Esophagus (tissue), 2 donors: ENCODE results near the gene KRT72. TPM values are rescaled to one million over a fixed set of nuclear protein-coding genes. Genes with fewer than 3 reads are reported as not detected.

ENCODE experiments used
- H3K27ac ChIP-seq, 2 donors: one replicate each; pipeline ENCODE4 v1.5.1; 2013; ENCODE audit warnings: low read depth in 2 of 2, mild to moderate bottlenecking in 2 of 2, inconsistent platforms in 1 of 2, low read length in 1 of 2, moderate library complexity in 1 of 2
- H3K27me3 ChIP-seq, 2 donors: one replicate each; pipeline ENCODE4 v1.6.1; 2013; ENCODE audit warnings: low read length in 2 of 2, control low read depth in 1 of 2, mild to moderate bottlenecking in 1 of 2; ENCODE audit not compliant: insufficient read depth in 2 of 2, control insufficient read depth in 1 of 2
- H3K36me3 ChIP-seq, 2 donors: one replicate each; pipeline ENCODE4 v1.6.1; 2013; ENCODE audit warnings: low read length in 1 of 2; ENCODE audit not compliant: control insufficient read depth in 2 of 2, insufficient read depth in 2 of 2
- H3K4me1 ChIP-seq, 2 donors: one replicate each; pipeline ENCODE4 v1.6.1; 2013; ENCODE audit warnings: low read length in 1 of 2; ENCODE audit not compliant: control insufficient read depth in 2 of 2, insufficient read depth in 2 of 2
- H3K4me3 ChIP-seq, 2 donors: one replicate each; pipeline ENCODE4 v1.5.1; 2013; ENCODE audit warnings: low read length in 2 of 2, mild to moderate bottlenecking in 2 of 2, low read depth in 1 of 2, moderate library complexity in 1 of 2
- H3K9me3 ChIP-seq, 2 donors: one replicate each; pipeline ENCODE4 v1.6.1; 2013; ENCODE audit warnings: mild to moderate bottlenecking in 2 of 2, low read depth in 1 of 2, low read length in 1 of 2, moderate library complexity in 1 of 2; ENCODE audit not compliant: control insufficient read depth in 2 of 2, insufficient read depth in 1 of 2
- WGBS, 2 donors: extraction: QIAGEN DNeasy Blood & Tissue Kit; methylation state at CpG; one replicate each; pipeline ENCODE4 v1.1.7; 2013; 5-methylcytosine and 5-hydroxymethylcytosine counted together
- polyA plus RNA-seq, 2 donors: library from polyadenylated mRNA; stranded (reverse); fragments of 200-250 nt; gene quantifications; one replicate each; pipeline ENCODE4 v1.2.3, GENCODE V29; 2013
- donor health status: healthy with polysubstance abuse.
- donor health status: Bipolar disorder and iron deficiency.

Gene KRT72
- polyA plus RNA-seq, 2 donors, result not detected

GRCh38 chr12:52631264-52631663, 30.0 kb upstream of the KRT72 start:
- 58 to 76% methylated on average over 4 of the region's 4 CpGs for WGBS, 2 donors
- Histone ChIP-seq H3K36me3 (no peaks in the 10 kb centered on the region), H3K4me3 (no peak overlapping the region), H3K27ac (no peak overlapping the region), H3K4me1 (peaks cover 0 to 6% of the 10 kb centered on the region in 2 donors), H3K27me3 (no peaks in the 10 kb centered on the region), H3K9me3 (no peaks in the 10 kb centered on the region)

GRCh38 chr12:52630599-52631200, 29.4 kb upstream of the KRT72 start:
- WGBS, 2 donors, result 69 to 78% methylated on average over 4 of the region's 4 CpGs

DNA sequence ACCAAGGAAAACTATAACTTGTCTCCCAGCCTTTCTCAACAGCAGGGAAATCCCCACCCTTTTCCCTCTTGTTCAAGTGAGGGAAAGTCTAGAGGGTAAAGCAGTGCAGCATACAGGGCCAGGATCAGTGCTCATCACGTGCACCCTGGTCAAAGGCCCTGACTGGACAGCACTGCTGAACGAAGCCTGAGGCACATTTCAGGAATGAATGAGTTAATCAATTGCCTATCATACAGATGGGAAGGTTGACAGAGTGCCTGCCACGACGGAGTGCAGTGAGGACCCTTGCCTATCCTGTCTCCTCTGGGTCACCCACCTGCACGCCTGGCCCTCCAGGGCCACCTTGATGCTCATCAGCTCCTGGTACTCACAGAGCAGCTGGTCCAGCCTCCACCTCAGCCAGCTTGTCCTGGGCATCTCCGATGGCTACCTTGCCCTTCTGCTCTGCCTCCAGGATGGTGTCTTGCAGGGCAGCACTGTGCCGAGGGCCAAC, 28.8 kb upstream of the KRT72 start:
- no peak overlapping the region for H3K4me3 ChIP-seq
- no peaks in the 10 kb centered on the region for H3K36me3 ChIP-seq
- H3K9me3 ChIP-seq, result no peaks in the 10 kb centered on the region
- H3K4me1 ChIP-seq, result peaks cover 0 to 6% of the 10 kb centered on the region in 2 donors
- no peaks in the 10 kb centered on the region for H3K27me3 ChIP-seq
- no peak overlapping the region for H3K27ac ChIP-seq
- WGBS, 2 donors, result 73 to 77% methylated on average over 7 of the region's 7 CpGs

More at GRCh38 chr12:52630599-52631200, 29.4 kb upstream of the KRT72 start:
- Histone ChIP-seq H3K27me3 (no peaks in the 10 kb centered on the region), H3K27ac (no peak overlapping the region), H3K36me3 (no peaks in the 10 kb centered on the region), H3K9me3 (no peaks in the 10 kb centered on the region), H3K4me1 (peaks cover 0 to 6% of the 10 kb centered on the region in 2 donors), H3K4me3 (no peak overlapping the region)

DNA sequence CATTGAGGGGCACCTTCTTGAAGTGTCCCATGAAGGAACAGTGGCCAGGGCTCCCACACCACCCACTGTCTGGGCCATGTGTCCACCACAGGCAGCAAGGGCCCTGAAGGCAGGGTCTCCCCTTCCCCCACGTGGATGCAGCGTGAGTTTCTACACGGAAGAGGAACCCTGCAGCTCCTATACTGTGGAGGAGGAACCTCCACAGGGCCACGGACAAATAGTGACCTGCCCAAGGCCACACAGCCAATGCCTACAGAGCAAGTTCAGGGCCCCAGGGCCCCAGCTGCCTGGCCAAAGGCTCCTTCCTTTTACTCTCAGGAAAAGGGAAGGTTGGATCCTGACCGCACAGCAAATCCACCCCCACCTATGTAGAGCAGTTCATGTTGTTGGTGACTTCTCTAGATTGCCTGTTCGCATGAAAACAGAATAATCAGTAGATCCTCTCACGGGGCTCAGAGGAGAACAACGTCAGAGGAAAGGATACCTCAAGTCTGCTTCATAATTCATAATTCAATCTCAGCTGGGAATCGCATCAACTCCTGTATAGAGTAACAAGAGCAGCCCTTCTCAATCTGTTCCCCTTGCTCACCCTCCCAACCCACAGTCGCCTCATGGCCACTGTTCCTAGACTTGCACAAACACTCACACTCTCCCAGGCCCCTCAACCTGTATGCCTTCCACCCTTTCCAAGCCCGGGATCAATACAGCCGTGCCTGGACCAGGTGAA, 28.2 kb upstream of the KRT72 start:
- WGBS, 2 donors, result 81 to 85% methylated on average over 12 of the region's 12 CpGs
- peaks cover 0 to 5% of the 10 kb centered on the region in 2 donors for H3K4me1 ChIP-seq
- no peaks in the 10 kb centered on the region for H3K9me3 ChIP-seq
- H3K27ac ChIP-seq, result no peak overlapping the region
- no peak overlapping the region for H3K4me3 ChIP-seq
- H3K27me3 ChIP-seq, result no peaks in the 10 kb centered on the region
- H3K36me3 ChIP-seq, result no peaks in the 10 kb centered on the region

DNA sequence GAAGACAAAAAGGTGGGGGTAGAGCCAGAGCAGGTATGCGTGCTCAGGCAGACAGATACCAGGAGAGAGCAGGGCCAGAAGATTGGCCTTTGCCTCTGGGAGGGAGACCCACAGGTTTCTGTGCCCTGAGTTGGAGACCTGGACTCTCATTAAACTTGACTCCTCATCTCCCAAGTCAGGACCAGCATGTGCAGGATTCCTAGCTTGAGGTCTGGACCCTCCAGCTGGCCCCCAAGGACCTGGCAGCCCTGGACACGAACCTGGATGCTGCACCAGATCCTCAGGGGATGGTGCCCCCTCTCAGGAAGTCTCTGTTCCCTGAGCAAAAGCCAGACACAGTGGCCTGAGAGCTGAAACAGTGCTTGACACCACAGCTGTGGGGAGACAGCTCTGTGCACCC, 27.6 kb upstream of the KRT72 start:
- Histone ChIP-seq H3K36me3 (no peaks in the 10 kb centered on the region), H3K27ac (no peak overlapping the region), H3K4me3 (no peak overlapping the region), H3K9me3 (no peaks in the 10 kb centered on the region), H3K4me1 (no peaks in the 10 kb centered on the region), H3K27me3 (no peaks in the 10 kb centered on the region)
- WGBS, 2 donors, result 81 to 86% methylated on average over 2 of the region's 2 CpGs

GRCh38 chr12:52628111-52628507, 26.8 kb upstream of the KRT72 start:
- H3K27me3 ChIP-seq, result no peaks in the 10 kb centered on the region
- WGBS, 2 donors, result 81 to 86% methylated on average over 4 of the region's 4 CpGs
- no peaks in the 10 kb centered on the region for H3K4me1 ChIP-seq
- no peaks in the 10 kb centered on the region for H3K9me3 ChIP-seq
- no peak overlapping the region for H3K4me3 ChIP-seq
- no peaks in the 10 kb centered on the region for H3K36me3 ChIP-seq
- H3K27ac ChIP-seq, result no peak overlapping the region

DNA sequence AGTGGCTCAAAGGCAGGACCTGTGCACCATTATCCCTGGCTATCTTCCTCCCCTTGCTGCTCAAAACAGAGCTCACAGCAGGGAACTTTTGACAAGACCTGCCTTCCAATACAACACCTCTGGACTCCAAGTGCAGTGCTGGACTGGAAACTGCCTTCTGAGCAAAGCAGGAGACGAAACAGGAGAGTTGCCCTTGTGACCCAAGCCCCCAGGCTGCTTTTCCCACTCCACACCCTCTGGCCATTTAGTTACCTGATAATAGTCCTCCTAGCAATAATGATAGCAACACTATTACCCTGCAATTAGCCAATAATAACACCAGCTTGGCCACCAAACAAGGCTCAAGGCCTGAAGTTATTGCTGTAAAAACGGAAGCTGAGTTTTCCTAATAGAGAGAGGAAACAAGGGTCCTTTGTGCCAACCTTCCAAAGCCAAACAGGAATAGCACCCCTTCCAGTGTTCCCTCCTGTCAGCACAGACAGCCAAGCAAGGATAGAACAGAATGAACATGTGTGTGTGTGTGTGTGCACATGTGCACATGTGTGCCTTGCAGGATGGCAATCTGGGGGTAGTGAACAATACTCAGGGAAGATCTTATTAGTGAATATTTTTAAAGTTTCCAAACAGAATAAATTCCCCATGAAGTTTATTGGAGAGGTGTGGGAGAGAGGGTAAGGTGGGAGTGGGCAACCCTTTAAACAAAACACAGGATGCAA, 26.3 kb upstream of the KRT72 start:
- Histone ChIP-seq H3K4me1 (no peaks in the 10 kb centered on the region), H3K27me3 (no peaks in the 10 kb centered on the region), H3K9me3 (no peaks in the 10 kb centered on the region), H3K4me3 (no peak overlapping the region), H3K36me3 (no peaks in the 10 kb centered on the region), H3K27ac (no peak overlapping the region)
- WGBS, 2 donors, result 70 to 72% methylated on average over 2 of the region's 2 CpGs

- Histone ChIP-seq H3K36me3 (no peaks in the 10 kb centered on the region), H3K9me3 (no peaks in the 10 kb centered on the region), H3K4me3 (no peak overlapping the region), H3K27me3 (no peaks in the 10 kb centered on the region), H3K4me1 (no peaks in the 10 kb centered on the region), H3K27ac (no peak overlapping the region)
- WGBS, 2 donors, result 79 to 88% methylated on average over 5 of the region's 5 CpGs
Observed at GRCh38 chr12:52622349-52622748, 21.1 kb upstream of the KRT72 start.

- H3K4me1 ChIP-seq, result no peaks in the 10 kb centered on the region
- H3K27ac ChIP-seq, result no peak overlapping the region
- no peak overlapping the region for H3K4me3 ChIP-seq
- no peaks in the 10 kb centered on the region for H3K27me3 ChIP-seq
- H3K9me3 ChIP-seq, result no peaks in the 10 kb centered on the region
- H3K36me3 ChIP-seq, result no peaks in the 10 kb centered on the region
- WGBS, 2 donors, result 85% methylated on average over 2 of the region's 2 CpGs
Observed at GRCh38 chr12:52618866-52619265, 17.6 kb upstream of the KRT72 start.
